T1000 (cell line): ENCODE data around the gene CACNG1.

Source experiments
- DNase-seq: peaks from one replicate; lab custom pipeline; 2025; ENCODE audit warnings: mixed read lengths; lab: John Stamatoyannopoulos, UW

The CACNG1 gene

GRCh38 chr17:67051837-67052236, 7.5 kb downstream of the CACNG1 start:
- DNase-seq: no peak

GRCh38 chr17:67052720-67053437, 8.5 kb downstream of the CACNG1 start:
- DNase-seq: no peak

GRCh38 chr17:67053438-67054000, 9.2 kb downstream of the CACNG1 start:
- no peak for DNase-seq

- no peak for DNase-seq
These were observed 9.7 kb downstream of the CACNG1 start for GRCh38 chr17:67054011-67054591.

- no peak for DNase-seq
These were observed 10.3 kb downstream of the CACNG1 start for GRCh38 chr17:67054608-67055007.

- DNase-seq: no peak
These were observed 10.7 kb downstream of the CACNG1 start for GRCh38 chr17:67055041-67055443.

GRCh38 chr17:67055811-67056745, 11.7 kb downstream of the CACNG1 start:
- no peak for DNase-seq

GRCh38 chr17:67056746-67057490, 12.6 kb downstream of the CACNG1 start:
- no peak for DNase-seq

- no peak for DNase-seq
These were observed 13.7 kb downstream of the CACNG1 start for GRCh38 chr17:67058036-67058435.

- DNase-seq: no peak
These were observed 15.0 kb downstream of the CACNG1 start for GRCh38 chr17:67059372-67059771.

GRCh38 chr17:67063141-67063540, 18.8 kb downstream of the CACNG1 start:
- no peak for DNase-seq

- DNase-seq: no peak
These were observed 22.4 kb downstream of the CACNG1 start for GRCh38 chr17:67066717-67067116.

- no peak for DNase-seq
These were observed 23.5 kb downstream of the CACNG1 start for GRCh38 chr17:67067571-67068482.

- DNase-seq: no peak
These were observed 24.6 kb downstream of the CACNG1 start for GRCh38 chr17:67068999-67069398.

GRCh38 chr17:67069603-67070136, 25.3 kb downstream of the CACNG1 start:
- no peak for DNase-seq

- no peak for DNase-seq
These were observed 27.2 kb downstream of the CACNG1 start for GRCh38 chr17:67071595-67071994.

GRCh38 chr17:67072885-67073284, 28.5 kb downstream of the CACNG1 start:
- DNase-seq: no peak

- no peak for DNase-seq
These were observed 30.4 kb downstream of the CACNG1 start for GRCh38 chr17:67074781-67075180.

- DNase-seq: no peak
These were observed 31.9 kb downstream of the CACNG1 start for GRCh38 chr17:67076290-67076689.

- DNase-seq: no peak
These were observed 33.9 kb downstream of the CACNG1 start for GRCh38 chr17:67078292-67078691.
